Panc1 (cell line): ENCODE measurements around the gene AFP.

ENCODE experiments used
- POLR2AphosphoS5 ChIP-seq: IDR thresholded peaks from 2 replicates; pipeline ENCODE4 v1.6.1; 2012; ENCODE audit warnings: mild to moderate bottlenecking, low read depth, low read length, moderate library complexity
- TF ChIP-seq, protein P1 (sequence below): fragments of 450-650 bp; IDR thresholded peaks from 2 replicates; pipeline ENCODE4 v1.5.1; 2017; ENCODE audit warnings: mild to moderate bottlenecking

DNA sequence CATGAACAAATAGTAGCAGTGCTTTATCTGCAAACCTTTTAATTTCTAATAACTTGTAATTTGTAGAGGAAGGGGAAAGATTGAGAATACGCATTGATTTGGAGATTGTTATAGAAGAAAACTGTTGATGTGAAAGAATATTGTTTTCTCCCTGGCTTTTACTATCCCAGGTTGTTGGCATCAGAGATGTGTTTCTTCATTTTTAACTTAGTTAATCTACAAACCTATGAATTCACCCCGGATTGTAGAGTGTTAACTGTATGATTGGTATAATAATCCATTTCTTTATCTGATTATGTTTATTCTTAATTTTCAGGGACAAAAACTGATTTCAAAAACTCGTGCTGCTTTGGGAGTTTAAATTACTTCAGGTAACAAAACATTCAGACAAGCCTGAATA is 18.9 kb downstream of the AFP start:
- TF ChIP-seq, protein P1, sequence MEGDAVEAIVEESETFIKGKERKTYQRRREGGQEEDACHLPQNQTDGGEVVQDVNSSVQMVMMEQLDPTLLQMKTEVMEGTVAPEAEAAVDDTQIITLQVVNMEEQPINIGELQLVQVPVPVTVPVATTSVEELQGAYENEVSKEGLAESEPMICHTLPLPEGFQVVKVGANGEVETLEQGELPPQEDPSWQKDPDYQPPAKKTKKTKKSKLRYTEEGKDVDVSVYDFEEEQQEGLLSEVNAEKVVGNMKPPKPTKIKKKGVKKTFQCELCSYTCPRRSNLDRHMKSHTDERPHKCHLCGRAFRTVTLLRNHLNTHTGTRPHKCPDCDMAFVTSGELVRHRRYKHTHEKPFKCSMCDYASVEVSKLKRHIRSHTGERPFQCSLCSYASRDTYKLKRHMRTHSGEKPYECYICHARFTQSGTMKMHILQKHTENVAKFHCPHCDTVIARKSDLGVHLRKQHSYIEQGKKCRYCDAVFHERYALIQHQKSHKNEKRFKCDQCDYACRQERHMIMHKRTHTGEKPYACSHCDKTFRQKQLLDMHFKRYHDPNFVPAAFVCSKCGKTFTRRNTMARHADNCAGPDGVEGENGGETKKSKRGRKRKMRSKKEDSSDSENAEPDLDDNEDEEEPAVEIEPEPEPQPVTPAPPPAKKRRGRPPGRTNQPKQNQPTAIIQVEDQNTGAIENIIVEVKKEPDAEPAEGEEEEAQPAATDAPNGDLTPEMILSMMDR: no peak
- no peak for TF ChIP-seq POLR2AphosphoS5
